ENCODE measurements around the gene ARSB. TPM values are rescaled to one million over a fixed set of nuclear protein-coding genes. Genes with fewer than 3 reads are reported as not detected.

Gene ARSB
- total RNA-seq, 1 experiment from 2014 or later, result 11.4 TPM

DNA sequence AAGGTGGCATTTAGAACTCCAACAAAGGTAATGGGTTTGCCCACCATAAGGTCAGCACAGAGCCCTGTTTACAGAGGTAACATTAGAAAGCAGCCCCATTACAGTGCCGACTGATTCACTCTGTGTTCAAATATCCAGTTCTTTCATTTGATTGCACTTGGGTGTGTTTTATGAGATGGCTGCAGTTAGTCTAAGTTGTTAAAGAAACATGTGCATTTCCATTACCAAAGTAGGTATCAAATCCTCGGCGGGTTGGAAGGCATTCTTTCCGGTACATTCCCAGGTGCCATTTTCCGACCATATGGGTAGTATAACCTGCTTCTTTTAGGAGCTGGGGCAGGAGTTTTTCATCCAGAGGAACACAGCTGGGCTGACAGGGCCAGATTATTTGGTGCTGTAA is 16.3 kb downstream of the ARSB start:
- peaks cover 0 to 5% (median 0%) of the 10 kb centered on the region in 3 experiments; a peak in 1 of 7 replicates for H3K36me3 Mint-ChIP-seq (ENCODE audit: insufficient read depth in 1 of 3, low read depth in 3 of 3)
- no peaks in the 10 kb centered on the region for H3K4me1 ChIP-seq (ENCODE audit: insufficient read depth, low read length)
- no peak overlapping the region for H2BK20ac ChIP-seq (ENCODE audit: low read depth, low read length, poor library complexity, severe bottlenecking)
- H2AK5ac ChIP-seq (ENCODE audit: insufficient read length, low read length), result no peak overlapping the region
- H3K4me2 ChIP-seq (ENCODE audit: insufficient read depth, insufficient read length, low read length), result no peak overlapping the region
- H3K9me3 ChIP-seq (ENCODE audit: control insufficient read depth, low read depth, low read length), result no peaks in the 10 kb centered on the region
- no peak overlapping the region for H3K23ac ChIP-seq (ENCODE audit: insufficient read length, low read depth, low read length)
- H3K56ac ChIP-seq (ENCODE audit: insufficient read length, low read depth, low read length), result no peak overlapping the region
- no peaks in the 10 kb centered on the region for H3K79me1 ChIP-seq (ENCODE audit: insufficient read depth, low read depth, low read length, poor library complexity, severe bottlenecking)
- H3K27ac Mint-ChIP-seq, result no peak overlapping the region
- DNase-seq, result no peak
- H3K9me3 Mint-ChIP-seq, result no peaks in the 10 kb centered on the region
- no peak overlapping the region for H2BK120ac ChIP-seq (ENCODE audit: low read depth, low read length, poor library complexity, severe bottlenecking)
- H2BK15ac ChIP-seq (ENCODE audit: low read depth, low read length), result no peak overlapping the region
- no CpG with 5 or more reads among the region's 5 CpGs for WGBS (ENCODE audit: extremely low coverage, insufficient read length, low lambda C conversion rate)
- no peak overlapping the region for H4K8ac ChIP-seq (replicated peaks; ENCODE audit: insufficient read length, low read depth, low read length)
- H2BK12ac ChIP-seq (ENCODE audit: insufficient read length, low read depth, low read length), result no peak overlapping the region
- no peaks in the 10 kb centered on the region for H3K27me3 ChIP-seq (ENCODE audit: insufficient read depth, low read length)
- H3K14ac ChIP-seq (ENCODE audit: insufficient read depth, low read length), result no peak overlapping the region
- no peak overlapping the region for H2BK5ac ChIP-seq (ENCODE audit: insufficient read length, low read length)
- H3K27ac ChIP-seq (ENCODE audit: insufficient read length, low read depth, low read length), result no peak overlapping the region
- H3K4me3 Mint-ChIP-seq, result no peak overlapping the region
- no peak for TF ChIP-seq CTCF (conservative IDR thresholded peaks at IDR 0.05)
- no peaks in the 10 kb centered on the region for H3K23me2 ChIP-seq (ENCODE audit: insufficient read length, low read depth, low read length, poor library complexity, severe bottlenecking)
- no peak overlapping the region for H3T11ph ChIP-seq (ENCODE audit: low read length)
- H3K4ac ChIP-seq (ENCODE audit: low read depth, low read length), result no peak overlapping the region
- H3K79me2 ChIP-seq (ENCODE audit: insufficient read depth, low read length), result no peaks in the 10 kb centered on the region; the same call in 1 of the 2 replicates
- H3K9ac ChIP-seq (ENCODE audit: extremely low read depth, insufficient read length, low read length), result no peak overlapping the region
- no peak overlapping the region for H3K18ac ChIP-seq (ENCODE audit: insufficient read length, low read depth, low read length)
- H4K20me1 ChIP-seq (ENCODE audit: control insufficient read depth, insufficient read depth, insufficient read length), result no peaks in the 10 kb centered on the region
- no peak overlapping the region for H4K5ac ChIP-seq (ENCODE audit: insufficient read length, low read depth, low read length)
- H2AFZ ChIP-seq (ENCODE audit: low read length), result no peak overlapping the region
- peaks cover 5 to 7% of the 10 kb centered on the region in 2 experiments; a peak in 2 of 4 replicates for H3K4me1 Mint-ChIP-seq
- H4K91ac ChIP-seq (ENCODE audit: insufficient read length, low read depth, low read length), result no peak overlapping the region
- H3K27me3 Mint-ChIP-seq (ENCODE audit: low read depth), result no peaks in the 10 kb centered on the region

Measured in H9 (cell line).